Lower lobe of right lung (tissue), 2 donors: ENCODE measurements around the gene VDAC2. TPM values are rescaled to one million over a fixed set of nuclear protein-coding genes. Genes with fewer than 3 reads are reported as not detected.
A peak's percentile ranks its signal among the peaks of the same experiment; 100 is the strongest.

ENCODE experiments used
- ATAC-seq, 2 donors: fragments of 200-7000 bp; cut with Tn5 transposase; one replicate each; pipeline ENCODE4 v1.9.1; 2020 to 2022; ENCODE audit warnings: mild to moderate bottlenecking in 2 of 2, moderate library complexity in 2 of 2
- DNase-seq: peaks from one replicate; pipeline ENCODE4 v3.0.0-alpha.2; 2020
- H3K27ac ChIP-seq: fragments of 200-600 bp; one replicate; pipeline ENCODE4 v1.8.0; 2022
- H3K27me3 ChIP-seq: fragments of 200-600 bp; one replicate; pipeline ENCODE4 v1.8.0; 2022; ENCODE audit warnings: low read depth
- H3K36me3 ChIP-seq: fragments of 200-600 bp; one replicate; pipeline ENCODE4 v1.8.0; 2022; ENCODE audit warnings: mild to moderate bottlenecking
- H3K4me1 ChIP-seq: fragments of 200-600 bp; one replicate; pipeline ENCODE4 v1.8.0; 2022
- H3K4me3 ChIP-seq: fragments of 200-600 bp; one replicate; pipeline ENCODE4 v1.8.0; 2022; ENCODE audit warnings: mild to moderate bottlenecking
- H3K9me3 ChIP-seq: fragments of 200-600 bp; one replicate; pipeline ENCODE4 v1.8.0; 2022
- intact Hi-C: fragments of 100-400 bp; cut with DNase I; formaldehyde crosslinking; loops from one replicate; pipeline ENCODE4 v1.11.0; 2022
- total RNA-seq: library from RNA; stranded (reverse); fragmentation: NEBNext Ultra II Directional; extraction: Animal tissue kit (Norgen Biotek cat#: 25700); gene quantifications from one replicate; pipeline ENCODE4 v1.2.1, GENCODE V29; 2021
- TF ChIP-seq, protein P1 (sequence below): fragments of 200-600 bp; IDR thresholded peaks from one replicate; pipeline ENCODE4 v1.8.0; 2022; ENCODE audit warnings: antibody characterized with exemption, mild to moderate bottlenecking
- donor health status: DM: no; HTN: yes; CAD: no; lungs with severe emphysema.

The VDAC2 gene
- total RNA-seq, 1 donor from 2014 or later: 120 TPM

DNA sequence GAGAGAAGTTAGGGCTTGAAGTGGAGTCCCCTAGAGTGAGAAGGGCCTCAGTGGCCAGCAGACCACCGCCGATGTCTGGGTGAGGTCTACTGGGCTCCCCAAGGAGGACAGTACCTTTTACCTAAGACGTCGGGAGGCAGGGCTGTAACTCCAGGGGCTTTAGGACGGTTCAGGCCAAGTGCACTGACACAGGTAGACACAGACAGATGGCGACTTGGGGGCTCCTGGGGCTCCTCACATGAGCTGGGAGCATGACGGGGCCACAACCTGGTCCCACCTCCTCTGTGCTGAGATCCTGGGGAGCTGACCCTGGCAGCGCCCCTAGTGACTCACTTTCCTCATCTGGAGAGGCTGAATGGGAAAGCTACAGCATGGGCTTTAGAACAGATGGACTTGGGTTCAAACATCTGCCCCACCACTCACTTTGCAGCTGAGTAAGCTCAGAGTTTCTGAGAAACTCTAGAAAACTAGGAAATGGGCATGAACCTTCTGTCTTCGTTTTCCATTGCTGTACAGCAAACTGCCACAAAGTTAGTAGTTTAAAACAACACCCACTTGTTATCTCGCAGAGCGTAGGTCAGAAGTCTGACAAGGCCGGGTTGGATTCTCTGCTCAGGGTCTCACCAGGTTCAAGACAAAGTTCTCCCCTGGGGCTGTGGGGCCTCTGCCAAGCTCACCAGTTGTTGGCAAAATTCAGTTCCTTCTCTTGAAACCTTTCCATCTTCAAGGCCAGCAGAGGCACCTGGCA, 29.9 kb downstream of the VDAC2 start:
- Histone ChIP-seq H3K27me3 (no peaks in the 10 kb centered on the region), H3K27ac (no peak overlapping the region), H3K4me1 (peaks cover 9% of the 10 kb centered on the region), H3K9me3 (no peaks in the 10 kb centered on the region), H3K36me3 (no peaks in the 10 kb centered on the region), H3K4me3 (no peak overlapping the region)
- TF ChIP-seq, protein P1, sequence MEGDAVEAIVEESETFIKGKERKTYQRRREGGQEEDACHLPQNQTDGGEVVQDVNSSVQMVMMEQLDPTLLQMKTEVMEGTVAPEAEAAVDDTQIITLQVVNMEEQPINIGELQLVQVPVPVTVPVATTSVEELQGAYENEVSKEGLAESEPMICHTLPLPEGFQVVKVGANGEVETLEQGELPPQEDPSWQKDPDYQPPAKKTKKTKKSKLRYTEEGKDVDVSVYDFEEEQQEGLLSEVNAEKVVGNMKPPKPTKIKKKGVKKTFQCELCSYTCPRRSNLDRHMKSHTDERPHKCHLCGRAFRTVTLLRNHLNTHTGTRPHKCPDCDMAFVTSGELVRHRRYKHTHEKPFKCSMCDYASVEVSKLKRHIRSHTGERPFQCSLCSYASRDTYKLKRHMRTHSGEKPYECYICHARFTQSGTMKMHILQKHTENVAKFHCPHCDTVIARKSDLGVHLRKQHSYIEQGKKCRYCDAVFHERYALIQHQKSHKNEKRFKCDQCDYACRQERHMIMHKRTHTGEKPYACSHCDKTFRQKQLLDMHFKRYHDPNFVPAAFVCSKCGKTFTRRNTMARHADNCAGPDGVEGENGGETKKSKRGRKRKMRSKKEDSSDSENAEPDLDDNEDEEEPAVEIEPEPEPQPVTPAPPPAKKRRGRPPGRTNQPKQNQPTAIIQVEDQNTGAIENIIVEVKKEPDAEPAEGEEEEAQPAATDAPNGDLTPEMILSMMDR: no peak
- intact Hi-C loops: no loop called here
- no peak for DNase-seq
- ATAC-seq: no peak

DNA sequence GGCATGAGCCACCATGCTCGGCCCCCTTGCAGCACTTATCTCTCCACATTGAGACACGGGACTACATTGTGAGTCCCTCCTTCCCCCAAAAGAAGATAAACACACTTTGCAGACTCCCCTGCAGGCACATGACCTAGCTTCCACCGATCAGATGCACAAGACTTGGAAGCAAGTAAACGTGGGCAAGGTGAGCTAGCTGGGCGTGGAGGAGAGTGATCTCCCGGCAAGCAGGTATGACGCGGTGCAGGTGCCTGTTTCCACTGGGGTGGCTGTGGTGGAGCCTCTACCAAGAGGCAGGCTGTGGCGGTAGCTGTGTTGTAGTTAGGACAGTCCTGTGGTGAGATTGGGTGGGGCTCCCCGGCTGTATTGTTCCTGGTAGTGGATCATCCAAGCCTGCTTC, 32.8 kb downstream of the VDAC2 start:
- Histone ChIP-seq H3K36me3 (no peaks in the 10 kb centered on the region), H3K27ac (no peak overlapping the region), H3K9me3 (no peaks in the 10 kb centered on the region), H3K4me1 (peaks cover 6% of the 10 kb centered on the region), H3K27me3 (no peaks in the 10 kb centered on the region), H3K4me3 (no peak overlapping the region)
- ATAC-seq (no peak), DNase-seq (no peak)
- TF ChIP-seq, protein P1: no peak
- intact Hi-C loops: no loop called here

DNA sequence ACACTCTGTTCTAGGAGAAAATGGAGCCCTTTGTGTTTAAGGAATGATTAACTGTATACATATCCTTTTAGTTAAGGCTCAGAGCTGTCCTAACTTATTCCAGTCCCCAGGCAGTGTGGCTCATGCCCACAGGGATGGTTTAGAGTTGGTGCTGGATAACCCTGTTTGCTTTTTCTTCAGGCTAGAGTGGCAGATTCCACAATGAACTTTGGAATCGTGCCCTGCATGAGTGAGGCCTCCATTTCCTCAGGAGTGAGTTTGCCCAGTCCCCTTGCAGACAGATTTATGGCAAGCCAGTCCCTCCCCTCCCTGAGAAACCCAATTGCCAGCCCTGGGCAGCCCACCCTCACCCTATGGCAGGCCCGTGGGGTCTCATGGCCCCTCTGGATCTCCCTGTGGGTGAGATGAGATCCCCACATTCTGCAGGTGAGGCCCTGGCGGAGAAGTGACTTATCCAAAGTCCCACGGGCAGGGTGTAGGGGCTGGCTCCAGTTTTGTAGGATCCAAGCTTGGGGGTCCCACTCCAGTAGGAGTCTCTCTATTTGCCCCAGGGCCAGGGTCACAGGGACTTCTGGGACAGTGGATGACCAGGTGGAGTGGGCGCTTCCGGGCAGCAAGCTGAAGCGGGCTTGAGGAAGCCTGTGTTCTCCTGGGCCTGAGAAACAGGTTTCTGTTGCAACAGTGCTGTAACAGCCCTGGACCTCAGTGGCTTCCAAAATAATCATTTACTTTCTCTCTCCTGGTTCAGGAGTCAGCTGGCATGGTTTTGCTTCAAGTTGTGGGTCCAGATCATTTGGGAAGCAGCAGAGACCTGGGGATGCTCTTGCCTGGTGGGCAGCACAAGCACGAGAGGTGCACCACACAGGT, 34.1 kb downstream of the VDAC2 start:
- DNase-seq (no peak), ATAC-seq (peak; percentile 7 to 48)
- no peaks in the 10 kb centered on the region for H3K9me3 ChIP-seq
- no peak overlapping the region for H3K27ac ChIP-seq
- intact Hi-C loops: no loop called here
- TF ChIP-seq, protein P1: no peak
- H3K36me3 ChIP-seq: no peaks in the 10 kb centered on the region
- no peak overlapping the region for H3K4me3 ChIP-seq
- peaks cover 6% of the 10 kb centered on the region for H3K4me1 ChIP-seq
- no peaks in the 10 kb centered on the region for H3K27me3 ChIP-seq

DNA sequence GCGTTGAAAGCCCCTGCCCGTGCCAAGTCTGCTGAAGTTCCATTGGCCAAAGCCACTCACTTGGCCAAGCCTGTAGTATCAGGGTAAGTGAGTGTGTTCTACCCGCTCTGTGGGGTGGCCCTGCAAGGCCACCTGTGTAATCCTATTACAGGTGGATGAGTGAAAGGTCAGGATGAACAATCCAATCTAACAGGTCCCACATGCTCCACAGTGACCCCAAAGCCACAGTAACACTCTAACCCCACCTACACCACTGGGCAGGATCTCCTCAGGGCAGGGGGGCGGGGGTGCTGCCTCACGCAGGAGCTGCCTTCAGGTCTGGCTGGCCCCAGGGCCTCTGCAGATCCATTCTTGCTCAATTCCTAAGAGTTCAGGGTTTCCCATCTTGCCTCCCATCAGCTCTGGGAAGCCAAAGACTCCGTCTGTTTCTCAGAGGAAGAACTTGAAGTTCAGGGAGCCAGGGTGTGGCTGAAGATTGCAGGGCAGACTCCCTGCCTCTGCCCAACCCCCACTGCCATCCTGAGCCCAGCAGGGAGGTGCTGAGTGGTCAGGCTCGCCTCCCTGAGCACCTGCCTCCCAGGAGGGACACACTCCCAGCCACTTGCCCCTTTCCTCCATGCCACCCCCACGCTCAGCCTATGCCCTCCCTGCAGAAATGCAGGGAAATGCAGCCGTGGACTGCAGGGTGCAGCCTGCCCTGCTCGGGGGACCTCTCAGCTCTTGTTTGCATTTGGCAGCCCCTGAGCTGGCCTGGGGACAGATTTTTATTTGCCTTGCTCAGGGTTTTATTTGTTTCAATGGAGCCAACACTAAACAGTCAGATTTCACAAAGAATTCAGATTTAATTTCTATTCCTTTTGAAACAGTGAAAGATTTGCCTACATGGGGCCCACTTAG, 35.0 kb downstream of the VDAC2 start:
- H3K27ac ChIP-seq: no peak overlapping the region
- peaks cover 6% of the 10 kb centered on the region for H3K4me1 ChIP-seq
- H3K4me3 ChIP-seq: no peak overlapping the region
- intact Hi-C loops: no loop called here
- no peak for DNase-seq
- H3K36me3 ChIP-seq: no peaks in the 10 kb centered on the region
- H3K9me3 ChIP-seq: no peaks in the 10 kb centered on the region
- TF ChIP-seq, protein P1: no peak
- ATAC-seq: peak; percentile 17 to 24
- H3K27me3 ChIP-seq: no peaks in the 10 kb centered on the region

DNA sequence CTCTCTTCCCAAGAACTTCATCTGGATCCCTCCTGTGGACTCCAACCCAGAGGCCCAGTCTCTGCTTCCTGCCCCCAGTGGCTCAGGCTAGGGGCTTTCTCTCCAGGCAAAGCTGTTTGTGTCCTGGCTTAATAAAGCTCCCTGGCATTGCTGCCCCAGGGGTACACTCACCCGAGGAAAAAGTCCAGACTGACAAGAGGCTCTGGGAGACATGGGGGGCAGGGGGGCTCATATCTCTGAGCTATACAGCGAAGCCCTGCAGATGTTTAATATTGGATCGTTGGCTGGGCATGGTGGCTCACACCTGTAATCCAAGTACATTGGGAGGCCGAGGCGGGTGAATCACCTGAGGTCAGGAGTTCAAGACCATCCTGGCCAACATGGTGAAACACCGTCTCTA, 35.9 kb downstream of the VDAC2 start:
- ATAC-seq: no peak
- H3K27ac ChIP-seq: no peak overlapping the region
- intact Hi-C loops: no loop called here
- no peak for DNase-seq
- H3K27me3 ChIP-seq: no peaks in the 10 kb centered on the region
- TF ChIP-seq, protein P1: no peak
- H3K4me1 ChIP-seq: peaks cover 6% of the 10 kb centered on the region
- no peak overlapping the region for H3K4me3 ChIP-seq
- H3K36me3 ChIP-seq: no peaks in the 10 kb centered on the region
- no peaks in the 10 kb centered on the region for H3K9me3 ChIP-seq
